PFSK-1 (cell line): ENCODE results near the gene NFIB.

Experiments
- FOXP2 ChIP-seq: optimal IDR thresholded peaks from 2 replicates; pipeline ENCODE3; 2011; ENCODE audit warnings: borderline replicate concordance, control low read depth, inconsistent platforms; ENCODE audit not compliant: insufficient read depth; ENCODE audit errors: extremely low read length, extremely low read depth
- POLR2AphosphoS5 ChIP-seq: IDR thresholded peaks from 2 replicates; pipeline ENCODE4 v1.6.1; 2012; ENCODE audit warnings: low read depth, mild to moderate bottlenecking, control low read depth, low read length, moderate library complexity
- SIN3A ChIP-seq: IDR thresholded peaks from 2 replicates; pipeline ENCODE4 v1.6.1; 2012; ENCODE audit warnings: mild to moderate bottlenecking, low read length, moderate library complexity, borderline replicate concordance; ENCODE audit not compliant: insufficient read depth
- TAF1 ChIP-seq: IDR thresholded peaks from 2 replicates; pipeline ENCODE4 v1.6.1; 2012; ENCODE audit warnings: low read length, control low read depth, borderline replicate concordance; ENCODE audit not compliant: insufficient read depth
- TF ChIP-seq, protein P1 (sequence below), 2 experiments: IDR thresholded peaks; 2 replicates each; pipeline versions ENCODE4 v1.6.1 to v1.8.0; 2011 to 2012; ENCODE audit warnings: low read depth in 2 of 2, low read length in 2 of 2, control low read depth in 1 of 2, inconsistent platforms in 1 of 2, mild to moderate bottlenecking in 1 of 2, moderate library complexity in 1 of 2; ENCODE audit not compliant: insufficient read depth in 1 of 2

The NFIB gene

DNA sequence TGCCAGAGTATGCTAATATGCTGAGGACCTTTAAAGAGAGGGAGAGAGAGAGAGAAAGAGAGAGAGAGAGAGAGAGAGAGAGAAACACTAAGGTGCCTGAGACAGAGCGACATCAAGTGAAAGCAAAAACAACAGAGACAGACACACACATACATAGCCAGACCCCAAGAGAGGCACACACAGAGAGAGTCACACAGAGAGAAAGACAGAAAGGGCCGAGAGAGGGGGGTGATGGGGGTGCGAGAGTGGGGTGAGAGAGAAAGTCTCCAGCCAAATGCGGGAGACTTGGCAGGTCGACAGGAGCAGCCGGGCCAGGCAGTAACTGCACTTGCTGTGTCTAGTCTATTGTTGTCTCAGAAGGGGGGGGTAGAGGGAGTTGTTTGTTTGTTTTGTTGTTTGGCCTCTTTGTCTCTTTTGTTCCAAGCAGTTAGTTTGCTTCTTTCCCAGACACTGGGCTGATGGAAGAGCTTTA is 30.1 kb upstream of the NFIB start:
- no peak for TF ChIP-seq TAF1
- TF ChIP-seq FOXP2 = no peak
- TF ChIP-seq SIN3A = no peak
- no peak for TF ChIP-seq POLR2AphosphoS5
- TF ChIP-seq, protein P1, sequence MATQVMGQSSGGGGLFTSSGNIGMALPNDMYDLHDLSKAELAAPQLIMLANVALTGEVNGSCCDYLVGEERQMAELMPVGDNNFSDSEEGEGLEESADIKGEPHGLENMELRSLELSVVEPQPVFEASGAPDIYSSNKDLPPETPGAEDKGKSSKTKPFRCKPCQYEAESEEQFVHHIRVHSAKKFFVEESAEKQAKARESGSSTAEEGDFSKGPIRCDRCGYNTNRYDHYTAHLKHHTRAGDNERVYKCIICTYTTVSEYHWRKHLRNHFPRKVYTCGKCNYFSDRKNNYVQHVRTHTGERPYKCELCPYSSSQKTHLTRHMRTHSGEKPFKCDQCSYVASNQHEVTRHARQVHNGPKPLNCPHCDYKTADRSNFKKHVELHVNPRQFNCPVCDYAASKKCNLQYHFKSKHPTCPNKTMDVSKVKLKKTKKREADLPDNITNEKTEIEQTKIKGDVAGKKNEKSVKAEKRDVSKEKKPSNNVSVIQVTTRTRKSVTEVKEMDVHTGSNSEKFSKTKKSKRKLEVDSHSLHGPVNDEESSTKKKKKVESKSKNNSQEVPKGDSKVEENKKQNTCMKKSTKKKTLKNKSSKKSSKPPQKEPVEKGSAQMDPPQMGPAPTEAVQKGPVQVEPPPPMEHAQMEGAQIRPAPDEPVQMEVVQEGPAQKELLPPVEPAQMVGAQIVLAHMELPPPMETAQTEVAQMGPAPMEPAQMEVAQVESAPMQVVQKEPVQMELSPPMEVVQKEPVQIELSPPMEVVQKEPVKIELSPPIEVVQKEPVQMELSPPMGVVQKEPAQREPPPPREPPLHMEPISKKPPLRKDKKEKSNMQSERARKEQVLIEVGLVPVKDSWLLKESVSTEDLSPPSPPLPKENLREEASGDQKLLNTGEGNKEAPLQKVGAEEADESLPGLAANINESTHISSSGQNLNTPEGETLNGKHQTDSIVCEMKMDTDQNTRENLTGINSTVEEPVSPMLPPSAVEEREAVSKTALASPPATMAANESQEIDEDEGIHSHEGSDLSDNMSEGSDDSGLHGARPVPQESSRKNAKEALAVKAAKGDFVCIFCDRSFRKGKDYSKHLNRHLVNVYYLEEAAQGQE (IDR thresholded peaks at IDR 0.05; ENCODE audit: insufficient read depth in 1 of 2, low read depth in 2 of 2, low read length in 2 of 2) = no peak

DNA sequence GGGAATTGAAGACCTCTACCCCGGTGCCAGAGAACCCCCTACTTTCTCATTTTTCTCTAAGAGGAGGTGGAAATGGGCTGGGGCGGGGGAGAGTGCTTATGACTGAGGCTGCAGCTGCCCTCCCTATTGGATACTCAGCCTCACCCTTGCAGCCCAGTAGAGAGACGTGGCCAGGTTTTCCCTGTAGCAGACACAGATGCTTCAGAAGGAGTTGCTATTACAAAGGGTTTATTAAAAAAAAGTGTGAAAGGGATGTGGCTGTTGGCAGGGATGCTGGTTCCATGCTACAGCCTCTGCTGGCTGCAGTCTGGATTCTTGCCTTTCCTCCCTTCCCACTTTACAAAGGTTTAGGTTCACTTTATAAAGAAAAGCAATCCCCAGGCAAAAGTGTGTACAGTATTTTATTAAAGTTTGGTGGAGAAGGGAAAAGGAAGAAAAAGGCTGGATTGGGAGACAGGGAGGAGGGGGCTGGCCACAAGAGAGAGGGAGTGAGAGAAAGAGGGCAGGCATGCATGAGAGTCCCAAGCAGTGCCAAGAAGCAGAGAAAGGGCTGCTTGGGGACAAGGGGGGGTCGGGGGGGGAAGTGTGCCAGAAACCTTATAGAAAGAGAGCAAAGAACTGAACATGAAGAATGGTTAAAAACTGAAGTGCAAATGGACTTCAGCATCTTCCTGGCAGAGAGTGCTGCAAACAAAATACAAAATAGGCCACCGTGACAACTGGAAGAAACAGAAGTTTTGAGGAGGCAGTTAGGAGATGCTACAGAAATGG is 29.5 kb upstream of the NFIB start:
- TF ChIP-seq, protein P1 (IDR thresholded peaks at IDR 0.05; ENCODE audit: insufficient read depth in 1 of 2, low read depth in 2 of 2, low read length in 2 of 2) = no peak

DNA sequence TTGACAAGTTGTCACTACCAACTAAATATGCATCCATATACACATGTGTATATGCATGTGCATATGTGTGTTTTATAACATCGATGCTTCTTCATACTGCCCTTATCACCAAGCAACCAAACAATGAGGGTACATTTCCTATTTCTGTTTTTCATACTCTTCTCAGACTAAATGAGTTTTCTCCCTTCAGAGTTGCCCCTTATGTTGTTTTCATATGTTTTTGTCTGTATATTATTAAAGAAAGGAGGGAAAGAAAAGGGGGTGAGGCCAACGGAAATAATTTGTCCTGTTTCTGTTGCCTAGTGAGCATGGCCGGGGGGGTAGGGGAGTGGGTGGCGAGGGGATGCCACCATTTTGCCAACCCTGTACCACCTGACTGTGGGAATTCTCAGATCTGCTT is 28.8 kb upstream of the NFIB start:
- TF ChIP-seq TAF1 = no peak
- no peak for TF ChIP-seq FOXP2
- no peak for TF ChIP-seq SIN3A
- TF ChIP-seq POLR2AphosphoS5 = no peak
- TF ChIP-seq, protein P1 (IDR thresholded peaks at IDR 0.05; ENCODE audit: insufficient read depth in 1 of 2, low read depth in 2 of 2, low read length in 2 of 2) = no peak

DNA sequence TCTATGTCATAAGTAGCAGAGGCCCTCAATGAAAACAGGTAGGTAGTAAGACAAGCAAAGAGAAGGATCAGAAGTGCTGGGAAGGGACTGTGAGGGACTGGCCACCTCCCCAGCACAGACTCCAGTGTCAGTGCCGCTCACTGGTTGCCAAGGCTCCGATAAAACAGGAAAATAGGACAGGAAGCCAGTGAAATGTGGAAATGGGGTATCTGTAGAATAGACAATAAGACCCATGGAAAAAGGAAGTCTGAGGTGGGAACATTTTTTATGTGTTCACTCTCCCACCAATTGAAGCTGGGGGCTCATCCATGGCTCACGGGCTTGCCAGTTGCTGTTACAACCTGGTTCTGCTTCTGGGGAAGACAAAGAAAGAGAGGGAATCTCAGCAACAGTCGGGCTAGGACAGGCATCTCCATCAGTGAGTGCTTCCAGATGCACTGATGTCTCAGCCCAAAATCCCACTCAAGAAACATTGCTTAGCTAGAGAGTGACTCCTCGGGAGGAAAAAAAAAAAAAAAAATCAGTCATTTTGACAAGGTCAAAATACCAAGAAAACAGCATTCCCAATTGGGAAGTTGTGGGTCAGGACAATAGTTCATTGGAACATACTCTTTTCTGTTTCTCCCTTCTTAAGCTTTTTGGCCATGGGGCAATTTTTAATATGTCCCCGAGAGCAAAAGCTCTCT is 27.6 kb upstream of the NFIB start:
- no peak for TF ChIP-seq TAF1
- no peak for TF ChIP-seq SIN3A
- TF ChIP-seq FOXP2 = no peak
- TF ChIP-seq POLR2AphosphoS5 = no peak
- TF ChIP-seq, protein P1 (IDR thresholded peaks at IDR 0.05; ENCODE audit: insufficient read depth in 1 of 2, low read depth in 2 of 2, low read length in 2 of 2) = no peak
